SU-DHL-6 (cell line): Measurements from ENCODE around the gene RBP4.

Source experiments
- CTCF ChIP-seq: fragments of 200-600 bp; sonication (generic); IDR thresholded peaks from one replicate; pipeline ENCODE4 v1.5.1; 2017; ENCODE audit warnings: antibody characterized with exemption, mild to moderate bottlenecking, low read length, moderate library complexity; ENCODE audit not compliant: insufficient read depth, poor library complexity, severe bottlenecking
- EZH2phosphoT487 ChIP-seq: fragments of 200-600 bp; sonication (generic), shearing (Covaris generic); conservative IDR thresholded peaks from 2 replicates; pipeline ENCODE4 v1.6.1; 2018; ENCODE audit warnings: mild to moderate bottlenecking, antibody characterized with exemption, low read length, moderate library complexity, mixed read lengths

GRCh38 chr10:93608421-93608820, 7.4 kb upstream of the RBP4 start:
- no peak for TF ChIP-seq CTCF
- no peak for TF ChIP-seq EZH2phosphoT487
